GM18507 (cell line): Measurements from ENCODE around the gene TMEM45A.
A peak's percentile ranks its signal among the peaks of the same experiment; 100 is the strongest.

Experiments used
- DNase-seq: peaks from one replicate; pipeline ENCODE4 v3.0.0; 2011; ENCODE audit warnings: low read depth; ENCODE audit not compliant: insufficient read length; ENCODE audit errors: extremely low spot score
- FAIRE-seq: peaks from 2 replicates; lab custom pipeline; 2011; peaks lifted over from hg19 to GRCh38; lab: Jason Lieb, UNC

Gene TMEM45A

GRCh38 chr3:100602506-100603444 lies 110.4 kb downstream of the TMEM45A start:
- no peak for DNase-seq
- FAIRE-seq = no peak

GRCh38 chr3:100603469-100603868 lies 111.0 kb downstream of the TMEM45A start:
- DNase-seq (no peak), FAIRE-seq (peak; percentile 85)

GRCh38 chr3:100605358-100605757 lies 112.9 kb downstream of the TMEM45A start:
- FAIRE-seq = no peak
- DNase-seq = no peak

- FAIRE-seq = peak; percentile 78
- DNase-seq = no peak
Observed at GRCh38 chr3:100606894-100607512, 114.6 kb downstream of the TMEM45A start.

GRCh38 chr3:100609305-100609704 lies 116.9 kb downstream of the TMEM45A start, which contains the start of gene ADGRG7:
Gene ADGRG7, plus strand, starts transcription at chr3:100609601. Its CDS starts 256 bp downstream, at chr3:100609857.
- FAIRE-seq = no peak
- no peak for DNase-seq

GRCh38 chr3:100609963-100610362 lies 117.5 kb downstream of the TMEM45A start:
- FAIRE-seq = no peak
- no peak for DNase-seq

- DNase-seq (no peak), FAIRE-seq (no peak)
Observed at GRCh38 chr3:100611221-100611620, 118.8 kb downstream of the TMEM45A start.

- DNase-seq = no peak
- FAIRE-seq = peak; percentile 70
Observed at GRCh38 chr3:100613721-100614390, 121.4 kb downstream of the TMEM45A start.

- FAIRE-seq (peak; percentile 59), DNase-seq (no peak)
Observed at GRCh38 chr3:100614941-100615340, 122.5 kb downstream of the TMEM45A start.

- DNase-seq (no peak), FAIRE-seq (no peak)
Observed at GRCh38 chr3:100615684-100616083, 123.3 kb downstream of the TMEM45A start.

- no peak for DNase-seq
- no peak for FAIRE-seq
Observed at GRCh38 chr3:100621251-100621650, 128.8 kb downstream of the TMEM45A start.
